ENCODE measurements around the gene KLK14.

DNA sequence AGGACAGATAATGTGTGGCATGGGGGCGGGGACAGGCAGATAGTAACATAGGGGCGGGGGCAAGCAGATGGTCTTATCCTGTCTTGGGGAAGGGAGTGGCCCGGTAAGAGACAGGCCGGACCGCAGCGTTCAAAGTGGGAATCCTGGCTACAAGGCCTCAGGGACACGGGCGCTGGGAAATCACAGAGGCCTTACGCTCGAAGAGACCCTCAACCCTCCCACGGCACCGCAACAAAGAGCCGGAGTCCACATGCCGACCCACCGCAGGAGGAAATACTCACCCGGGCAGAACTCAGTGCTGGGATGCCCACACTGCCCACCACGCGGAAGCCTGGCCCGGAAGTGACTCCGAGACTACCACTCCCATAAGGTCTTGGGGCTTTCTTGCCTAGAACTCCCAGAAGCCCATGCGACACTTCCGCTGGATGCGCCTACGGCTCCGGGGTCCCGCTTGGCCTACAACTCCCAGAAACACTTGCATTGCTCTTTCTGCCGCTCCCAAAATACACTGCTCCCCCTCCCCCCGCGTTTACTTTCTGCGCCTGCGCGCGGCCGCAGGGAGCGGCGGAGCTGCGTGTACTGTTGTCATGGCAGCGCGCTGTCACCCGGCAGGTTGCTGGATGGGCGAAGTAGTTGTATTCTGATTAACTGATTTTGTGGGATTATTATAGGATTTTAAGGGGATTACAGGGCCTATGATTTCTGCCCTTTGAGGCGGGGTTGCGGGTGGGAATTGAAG is 25.5 kb upstream of the KLK14 start, which contains the start of gene CTU1:
- TF ChIP-seq POLR2A (IDR thresholded peaks at IDR 0.05; ENCODE audit: low read length) = peak; percentile 85
- TF ChIP-seq GATA1 (IDR thresholded peaks at IDR 0.05; ENCODE audit: low read depth, low read length) = no peak
